Neural crest cell (in vitro differentiated cells): Measurements from ENCODE around the gene VWA5B2. TPM values are rescaled to one million over a fixed set of nuclear protein-coding genes. Genes with fewer than 3 reads are reported as not detected.

ENCODE experiments used
- DNase-seq: peaks from one replicate; pipeline ENCODE4 v3.0.0; 2021; ENCODE audit warnings: low read depth, mixed read lengths, low spot score
- H3K27ac Mint-ChIP-seq: one replicate; pipeline ENCODE4 v1.8.0; 2021; ENCODE audit warnings: mild to moderate bottlenecking, mixed read lengths; ENCODE audit not compliant: unreplicated experiment
- H3K27me3 Mint-ChIP-seq: 2 replicates; pipeline ENCODE4 v1.8.0; 2021; ENCODE audit warnings: low read depth, mild to moderate bottlenecking, mixed read lengths
- H3K36me3 Mint-ChIP-seq: 2 replicates; pipeline ENCODE4 v1.8.0; 2021; ENCODE audit warnings: low read depth, mild to moderate bottlenecking, mixed read lengths
- H3K4me1 Mint-ChIP-seq: 2 replicates; pipeline ENCODE4 v1.8.0; 2021; ENCODE audit warnings: mixed read lengths
- H3K4me3 Mint-ChIP-seq: one replicate; pipeline ENCODE4 v1.8.0; 2021; ENCODE audit warnings: mild to moderate bottlenecking, mixed read lengths
- H3K9me3 Mint-ChIP-seq: 2 replicates; pipeline ENCODE4 v1.8.0; 2021; ENCODE audit warnings: mixed read lengths
- CTCF ChIP-seq: fragments of 200-600 bp; sonication (generic); conservative IDR thresholded peaks from 2 replicates; pipeline ENCODE4 v1.5.0; 2021; ENCODE audit warnings: antibody characterized with exemption, mild to moderate bottlenecking
- microRNA-seq: library from miRNA; unstranded; fragments of <30 nt; microRNA quantifications from one replicate; pipeline ENCODE4, GENCODE V29; 2020
- total RNA-seq: library from RNA; stranded (reverse); gene quantifications from 2 replicates; pipeline ENCODE4 v1.2.1, GENCODE V29; 2021

VWA5B2 gene
- total RNA-seq, 1 donor from 2014 or later = 0.56 TPM

GRCh38 chr3:184289426-184289938 lies 60.1 kb downstream of the VWA5B2 start:
- H3K4me1 Mint-ChIP-seq = peaks cover 6% of the 10 kb centered on the region
- H3K36me3 Mint-ChIP-seq = no peaks in the 10 kb centered on the region
- peak; percentile 56 for DNase-seq
- H3K27me3 Mint-ChIP-seq = peaks cover 40% of the 10 kb centered on the region
- H3K27ac Mint-ChIP-seq = no peak overlapping the region
- H3K9me3 Mint-ChIP-seq = no peaks in the 10 kb centered on the region
- peak; percentile 66 for TF ChIP-seq CTCF
- no peak overlapping the region for H3K4me3 Mint-ChIP-seq

- peaks cover 36% of the 10 kb centered on the region for H3K27me3 Mint-ChIP-seq
- no peaks in the 10 kb centered on the region for H3K9me3 Mint-ChIP-seq
- H3K4me3 Mint-ChIP-seq = no peak overlapping the region
- no peak for DNase-seq
- no peak for TF ChIP-seq CTCF
- no peaks in the 10 kb centered on the region for H3K36me3 Mint-ChIP-seq
- no peaks in the 10 kb centered on the region for H3K4me1 Mint-ChIP-seq
- H3K27ac Mint-ChIP-seq = no peak overlapping the region
Observed at GRCh38 chr3:184290331-184290730, 60.9 kb downstream of the VWA5B2 start.

- TF ChIP-seq CTCF = no peak
- Mint-ChIP-seq H3K27me3 (peaks cover 28% of the 10 kb centered on the region), H3K36me3 (no peaks in the 10 kb centered on the region), H3K4me1 (no peaks in the 10 kb centered on the region), H3K9me3 (no peaks in the 10 kb centered on the region), H3K4me3 (no peak overlapping the region), H3K27ac (no peak overlapping the region)
- DNase-seq = no peak
Observed at GRCh38 chr3:184291044-184291737, 61.8 kb downstream of the VWA5B2 start.

Small RNA genes within 50 kb of the gene (microRNA-seq; reads per million reads assigned to microRNA genes)
- gene MIR1224 = 7.7 reads per million, percentile 11 among the genes with 10 or more reads in this experiment

Other genes with a start within 250 kb of the VWA5B2 start
- gene ABCC5, start 211.7 kb upstream of the VWA5B2 start, total RNA-seq = 47.3 and 50.9 TPM in 2 replicates
- not detected in 2 replicates for gene HTR3D, start 197.8 kb upstream of the VWA5B2 start, total RNA-seq
- not detected in 2 replicates for gene HTR3C, start 176.5 kb upstream of the VWA5B2 start, total RNA-seq
- not detected in 2 replicates for gene HTR3E, start 132.5 kb upstream of the VWA5B2 start, total RNA-seq
- gene EIF2B5, start 94.2 kb upstream of the VWA5B2 start, total RNA-seq = 54.8 and 57.7 TPM in 2 replicates
- 90.9 and 93.8 TPM in 2 replicates for gene DVL3, start 74.2 kb upstream of the VWA5B2 start, total RNA-seq
- 271 and 289 TPM in 2 replicates for gene AP2M1, start 54.7 kb upstream of the VWA5B2 start, total RNA-seq
- gene ABCF3, start 43.4 kb upstream of the VWA5B2 start, total RNA-seq = 63.9 and 67.3 TPM in 2 replicates
- gene ALG3, start 19.4 kb downstream of the VWA5B2 start, total RNA-seq = 32.0 and 35.5 TPM in 2 replicates
- 3.4 and 3.9 TPM in 2 replicates for gene EEF1AKMT4, start 20.1 kb downstream of the VWA5B2 start, total RNA-seq
- 4.7 and 5.6 TPM in 2 replicates for gene CAMK2N2, start 32.0 kb downstream of the VWA5B2 start, total RNA-seq
- not detected in 2 replicates for gene ECE2, start 46.4 kb downstream of the VWA5B2 start, total RNA-seq
- 359 and 378 TPM in 2 replicates for gene PSMD2, start 69.7 kb downstream of the VWA5B2 start, total RNA-seq
- gene EIF4G1, start 85.0 kb downstream of the VWA5B2 start, total RNA-seq = 520 and 529 TPM in 2 replicates
- 17.4 and 19.7 TPM in 2 replicates for gene FAM131A, start 108.0 kb downstream of the VWA5B2 start, total RNA-seq
- 23.6 and 27.8 TPM in 2 replicates for gene CLCN2, start 132.0 kb downstream of the VWA5B2 start, total RNA-seq
- 94.5 and 98.9 TPM in 2 replicates for gene POLR2H, start 132.1 kb downstream of the VWA5B2 start, total RNA-seq
- gene THPO, start 148.6 kb downstream of the VWA5B2 start, total RNA-seq = 0.55 and 0.98 TPM in 2 replicates
- 3.2 and 4.0 TPM in 2 replicates for gene CHRD, start 150.5 kb downstream of the VWA5B2 start, total RNA-seq